HepG2 (cell line): ENCODE results near the gene POLA2. TPM values are rescaled to one million over a fixed set of nuclear protein-coding genes. Genes with fewer than 3 reads are reported as not detected.

Experiments
- CERS6 ChIP-seq: sonication (generic); formaldehyde crosslinking; IDR thresholded peaks from 2 replicates; pipeline ENCODE4 v1.5.0; 2020; ENCODE audit warnings: missing genetic modification reagents
- CREBL2 ChIP-seq: sonication (generic); formaldehyde crosslinking; IDR thresholded peaks from 2 replicates; pipeline ENCODE4 v1.8.1; 2023; ENCODE audit warnings: missing genetic modification reagents, mild to moderate bottlenecking, borderline replicate concordance
- FOXP1 ChIP-seq, 2 experiments: fragments of 450-650 bp in 1 of 2; IDR thresholded peaks; 2 replicates each; pipeline ENCODE4 v1.6.1; 2017 to 2018; ENCODE audit warnings: antibody characterized with exemption in 1 of 2
- NFE2 ChIP-seq: sonication (generic); formaldehyde crosslinking; IDR thresholded peaks from 2 replicates; pipeline ENCODE4 v1.4.0; 2020; ENCODE audit warnings: missing genetic modification reagents
- PITX1 ChIP-seq: sonication (generic); formaldehyde crosslinking; IDR thresholded peaks from 2 replicates; pipeline ENCODE4 v1.5.1; 2020; ENCODE audit warnings: mild to moderate bottlenecking, missing genetic modification reagents
- RERE ChIP-seq: IDR thresholded peaks from 2 replicates; pipeline ENCODE4 v1.6.1; 2016; ENCODE audit warnings: low read depth, missing genetic modification reagents, missing compliant biosample characterization
- ZNF335 ChIP-seq: sonication (generic); formaldehyde crosslinking; IDR thresholded peaks from 2 replicates; pipeline ENCODE4 v1.4.0; 2020; ENCODE audit warnings: missing genetic modification reagents
- ZNF44 ChIP-seq: sonication (generic); formaldehyde crosslinking; IDR thresholded peaks from 2 replicates; pipeline ENCODE4 v1.5.1; 2020; ENCODE audit warnings: mild to moderate bottlenecking, missing genetic modification reagents
- ZNF564 ChIP-seq: sonication (generic); formaldehyde crosslinking; IDR thresholded peaks from 2 replicates; pipeline ENCODE4 v1.8.1; 2023; ENCODE audit warnings: mild to moderate bottlenecking, missing genetic modification reagents
- ZNF720 ChIP-seq: sonication (generic); formaldehyde crosslinking; IDR thresholded peaks from 2 replicates; pipeline ENCODE4 v1.4.0; 2020; ENCODE audit warnings: missing genetic modification reagents
- polyA plus RNA-seq, 8 experiments: library from polyadenylated mRNA; depleted of rRNA in 3 of 8; stranded (reverse) in 7 of 8; unstranded in 1 of 8; fragments of >200 nt; fragmentation: Illumina TruSeq in 4 of 8; extraction: Trizol in 4 of 8; gene quantifications; 2 replicates each; pipeline versions ENCODE4 v1.2.1 to v1.2.3, GENCODE V29; 2011 to 2016; ENCODE audit warnings: low read depth in 4 of 8, missing spikeins in 1 of 8, mixed read lengths in 1 of 8; ENCODE audit not compliant: insufficient read depth in 1 of 8
- total RNA-seq, 5 experiments: library from RNA; depleted of rRNA; stranded (reverse); fragments of >200 nt; fragmentation: Illumina TruSeq; extraction: Trizol; gene quantifications; 2 replicates each; pipeline ENCODE4 v1.2.3, GENCODE V29; 2016; ENCODE audit warnings: low read depth in 1 of 5
- TF ChIP-seq, protein P1 (sequence below): sonication (generic); formaldehyde crosslinking; IDR thresholded peaks from 2 replicates; pipeline ENCODE4 v1.4.0; 2020; ENCODE audit warnings: mild to moderate bottlenecking, missing genetic modification reagents, borderline replicate concordance
- TF ChIP-seq, protein P2 (sequence below): sonication (generic); formaldehyde crosslinking; IDR thresholded peaks from 2 replicates; pipeline ENCODE4 v1.4.0; 2020; ENCODE audit warnings: mild to moderate bottlenecking, missing genetic modification reagents
- TF ChIP-seq, protein P3 (sequence below): sonication (generic); formaldehyde crosslinking; IDR thresholded peaks from 2 replicates; pipeline ENCODE4 v1.9.0; 2021; ENCODE audit warnings: missing genetic modification reagents, mild to moderate bottlenecking, borderline replicate concordance

POLA2 gene
- total and polyA plus RNA-seq, 2 of the 13 experiments (the other 11 are each of a cell fraction or from before 2014, with no cell fraction given): 9.7 to 15.6 TPM

DNA sequence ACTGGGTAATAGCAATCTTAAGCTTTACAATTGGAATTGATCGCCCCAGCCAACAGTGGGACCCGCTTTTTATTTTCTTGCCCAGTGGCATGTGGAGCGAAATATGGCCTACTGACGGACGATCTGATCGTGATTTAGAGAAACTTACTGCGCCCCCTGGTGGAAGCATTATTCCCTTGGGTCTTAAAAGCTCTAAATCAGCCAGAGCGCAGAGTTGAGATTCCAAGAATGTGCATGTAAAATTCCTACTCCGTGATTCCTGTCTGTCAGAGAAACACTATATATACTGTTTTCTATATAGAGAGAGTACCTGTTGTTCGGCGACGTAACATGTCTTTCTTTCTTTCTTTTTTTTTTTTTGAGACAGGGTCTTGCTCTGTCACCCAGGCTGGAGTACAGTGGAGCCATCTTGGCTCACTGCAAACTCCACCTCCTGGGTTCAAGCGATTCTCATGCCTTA lies 68.2 kb downstream of the POLA2 start (continued):
- TF ChIP-seq, protein P1, sequence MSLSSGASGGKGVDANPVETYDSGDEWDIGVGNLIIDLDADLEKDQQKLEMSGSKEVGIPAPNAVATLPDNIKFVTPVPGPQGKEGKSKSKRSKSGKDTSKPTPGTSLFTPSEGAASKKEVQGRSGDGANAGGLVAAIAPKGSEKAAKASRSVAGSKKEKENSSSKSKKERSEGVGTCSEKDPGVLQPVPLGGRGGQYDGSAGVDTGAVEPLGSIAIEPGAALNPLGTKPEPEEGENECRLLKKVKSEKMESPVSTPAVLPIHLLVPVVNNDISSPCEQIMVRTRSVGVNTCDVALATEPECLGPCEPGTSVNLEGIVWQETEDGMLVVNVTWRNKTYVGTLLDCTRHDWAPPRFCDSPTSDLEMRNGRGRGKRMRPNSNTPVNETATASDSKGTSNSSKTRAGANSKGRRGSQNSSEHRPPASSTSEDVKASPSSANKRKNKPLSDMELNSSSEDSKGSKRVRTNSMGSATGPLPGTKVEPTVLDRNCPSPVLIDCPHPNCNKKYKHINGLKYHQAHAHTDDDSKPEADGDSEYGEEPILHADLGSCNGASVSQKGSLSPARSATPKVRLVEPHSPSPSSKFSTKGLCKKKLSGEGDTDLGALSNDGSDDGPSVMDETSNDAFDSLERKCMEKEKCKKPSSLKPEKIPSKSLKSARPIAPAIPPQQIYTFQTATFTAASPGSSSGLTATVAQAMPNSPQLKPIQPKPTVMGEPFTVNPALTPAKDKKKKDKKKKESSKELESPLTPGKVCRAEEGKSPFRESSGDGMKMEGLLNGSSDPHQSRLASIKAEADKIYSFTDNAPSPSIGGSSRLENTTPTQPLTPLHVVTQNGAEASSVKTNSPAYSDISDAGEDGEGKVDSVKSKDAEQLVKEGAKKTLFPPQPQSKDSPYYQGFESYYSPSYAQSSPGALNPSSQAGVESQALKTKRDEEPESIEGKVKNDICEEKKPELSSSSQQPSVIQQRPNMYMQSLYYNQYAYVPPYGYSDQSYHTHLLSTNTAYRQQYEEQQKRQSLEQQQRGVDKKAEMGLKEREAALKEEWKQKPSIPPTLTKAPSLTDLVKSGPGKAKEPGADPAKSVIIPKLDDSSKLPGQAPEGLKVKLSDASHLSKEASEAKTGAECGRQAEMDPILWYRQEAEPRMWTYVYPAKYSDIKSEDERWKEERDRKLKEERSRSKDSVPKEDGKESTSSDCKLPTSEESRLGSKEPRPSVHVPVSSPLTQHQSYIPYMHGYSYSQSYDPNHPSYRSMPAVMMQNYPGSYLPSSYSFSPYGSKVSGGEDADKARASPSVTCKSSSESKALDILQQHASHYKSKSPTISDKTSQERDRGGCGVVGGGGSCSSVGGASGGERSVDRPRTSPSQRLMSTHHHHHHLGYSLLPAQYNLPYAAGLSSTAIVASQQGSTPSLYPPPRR (CRISPR knock-in tag): no peak
- TF ChIP-seq ZNF564: no peak
- no peak for TF ChIP-seq ZNF335 (CRISPR knock-in tag)
- no peak for TF ChIP-seq CREBL2 (CRISPR knock-in tag)
- TF ChIP-seq, protein P2, sequence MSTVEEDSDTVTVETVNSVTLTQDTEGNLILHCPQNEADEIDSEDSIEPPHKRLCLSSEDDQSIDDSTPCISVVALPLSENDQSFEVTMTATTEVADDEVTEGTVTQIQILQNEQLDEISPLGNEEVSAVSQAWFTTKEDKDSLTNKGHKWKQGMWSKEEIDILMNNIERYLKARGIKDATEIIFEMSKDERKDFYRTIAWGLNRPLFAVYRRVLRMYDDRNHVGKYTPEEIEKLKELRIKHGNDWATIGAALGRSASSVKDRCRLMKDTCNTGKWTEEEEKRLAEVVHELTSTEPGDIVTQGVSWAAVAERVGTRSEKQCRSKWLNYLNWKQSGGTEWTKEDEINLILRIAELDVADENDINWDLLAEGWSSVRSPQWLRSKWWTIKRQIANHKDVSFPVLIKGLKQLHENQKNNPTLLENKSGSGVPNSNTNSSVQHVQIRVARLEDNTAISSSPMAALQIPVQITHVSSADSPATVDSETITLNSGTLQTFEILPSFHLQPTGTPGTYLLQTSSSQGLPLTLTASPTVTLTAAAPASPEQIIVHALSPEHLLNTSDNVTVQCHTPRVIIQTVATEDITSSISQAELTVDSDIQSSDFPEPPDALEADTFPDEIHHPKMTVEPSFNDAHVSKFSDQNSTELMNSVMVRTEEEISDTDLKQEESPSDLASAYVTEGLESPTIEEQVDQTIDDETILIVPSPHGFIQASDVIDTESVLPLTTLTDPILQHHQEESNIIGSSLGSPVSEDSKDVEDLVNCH (CRISPR knock-in tag): no peak
- TF ChIP-seq RERE (CRISPR knock-in tag): no peak
- no peak for TF ChIP-seq ZNF720 (CRISPR knock-in tag)
- TF ChIP-seq ZNF44: no peak
- no peak for TF ChIP-seq PITX1 (CRISPR knock-in tag)
- TF ChIP-seq FOXP1 (IDR thresholded peaks at IDR 0.05): no peak
- TF ChIP-seq FOXP1 (CRISPR knock-in tag; IDR thresholded peaks at IDR 0.05): no peak
- TF ChIP-seq, protein P3, sequence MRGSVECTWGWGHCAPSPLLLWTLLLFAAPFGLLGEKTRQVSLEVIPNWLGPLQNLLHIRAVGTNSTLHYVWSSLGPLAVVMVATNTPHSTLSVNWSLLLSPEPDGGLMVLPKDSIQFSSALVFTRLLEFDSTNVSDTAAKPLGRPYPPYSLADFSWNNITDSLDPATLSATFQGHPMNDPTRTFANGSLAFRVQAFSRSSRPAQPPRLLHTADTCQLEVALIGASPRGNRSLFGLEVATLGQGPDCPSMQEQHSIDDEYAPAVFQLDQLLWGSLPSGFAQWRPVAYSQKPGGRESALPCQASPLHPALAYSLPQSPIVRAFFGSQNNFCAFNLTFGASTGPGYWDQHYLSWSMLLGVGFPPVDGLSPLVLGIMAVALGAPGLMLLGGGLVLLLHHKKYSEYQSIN (CRISPR knock-in tag): no peak
- no peak for TF ChIP-seq NFE2 (CRISPR knock-in tag)
- no peak for TF ChIP-seq CERS6 (CRISPR knock-in tag)
